ENCODE measurements around the gene TRABD2B.

The TRABD2B gene

DNA sequence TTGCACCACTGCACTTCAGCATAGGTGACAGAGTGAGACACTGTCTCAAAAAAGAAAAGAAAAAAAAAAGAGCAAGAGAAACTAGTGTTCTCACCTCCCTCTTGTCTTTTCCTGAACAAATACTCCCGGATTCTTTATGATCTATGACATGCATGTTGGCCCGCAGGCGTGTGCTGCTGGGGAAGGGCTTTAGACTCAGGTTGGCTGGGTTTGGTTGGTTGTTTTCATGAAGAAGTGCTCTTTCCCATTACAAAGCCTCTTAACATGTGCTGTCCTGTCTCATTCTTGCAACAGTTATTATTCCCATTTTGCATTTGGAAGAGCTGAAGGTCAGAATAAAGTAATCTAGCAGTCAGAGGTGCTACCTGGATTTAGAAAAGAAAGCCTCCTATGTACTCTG, 79.5 kb downstream of the TRABD2B start:
- H3K4me3 ChIP-seq (ENCODE audit: control insufficient read depth, low read depth, low read length): no peak overlapping the region
- DNase-seq (ENCODE audit: low read depth): no peak
- TF ChIP-seq, protein P1, sequence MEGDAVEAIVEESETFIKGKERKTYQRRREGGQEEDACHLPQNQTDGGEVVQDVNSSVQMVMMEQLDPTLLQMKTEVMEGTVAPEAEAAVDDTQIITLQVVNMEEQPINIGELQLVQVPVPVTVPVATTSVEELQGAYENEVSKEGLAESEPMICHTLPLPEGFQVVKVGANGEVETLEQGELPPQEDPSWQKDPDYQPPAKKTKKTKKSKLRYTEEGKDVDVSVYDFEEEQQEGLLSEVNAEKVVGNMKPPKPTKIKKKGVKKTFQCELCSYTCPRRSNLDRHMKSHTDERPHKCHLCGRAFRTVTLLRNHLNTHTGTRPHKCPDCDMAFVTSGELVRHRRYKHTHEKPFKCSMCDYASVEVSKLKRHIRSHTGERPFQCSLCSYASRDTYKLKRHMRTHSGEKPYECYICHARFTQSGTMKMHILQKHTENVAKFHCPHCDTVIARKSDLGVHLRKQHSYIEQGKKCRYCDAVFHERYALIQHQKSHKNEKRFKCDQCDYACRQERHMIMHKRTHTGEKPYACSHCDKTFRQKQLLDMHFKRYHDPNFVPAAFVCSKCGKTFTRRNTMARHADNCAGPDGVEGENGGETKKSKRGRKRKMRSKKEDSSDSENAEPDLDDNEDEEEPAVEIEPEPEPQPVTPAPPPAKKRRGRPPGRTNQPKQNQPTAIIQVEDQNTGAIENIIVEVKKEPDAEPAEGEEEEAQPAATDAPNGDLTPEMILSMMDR (conservative IDR thresholded peaks at IDR 0.05; ENCODE audit: control insufficient read depth, insufficient read depth, low read depth, low read length): no peak

DNA sequence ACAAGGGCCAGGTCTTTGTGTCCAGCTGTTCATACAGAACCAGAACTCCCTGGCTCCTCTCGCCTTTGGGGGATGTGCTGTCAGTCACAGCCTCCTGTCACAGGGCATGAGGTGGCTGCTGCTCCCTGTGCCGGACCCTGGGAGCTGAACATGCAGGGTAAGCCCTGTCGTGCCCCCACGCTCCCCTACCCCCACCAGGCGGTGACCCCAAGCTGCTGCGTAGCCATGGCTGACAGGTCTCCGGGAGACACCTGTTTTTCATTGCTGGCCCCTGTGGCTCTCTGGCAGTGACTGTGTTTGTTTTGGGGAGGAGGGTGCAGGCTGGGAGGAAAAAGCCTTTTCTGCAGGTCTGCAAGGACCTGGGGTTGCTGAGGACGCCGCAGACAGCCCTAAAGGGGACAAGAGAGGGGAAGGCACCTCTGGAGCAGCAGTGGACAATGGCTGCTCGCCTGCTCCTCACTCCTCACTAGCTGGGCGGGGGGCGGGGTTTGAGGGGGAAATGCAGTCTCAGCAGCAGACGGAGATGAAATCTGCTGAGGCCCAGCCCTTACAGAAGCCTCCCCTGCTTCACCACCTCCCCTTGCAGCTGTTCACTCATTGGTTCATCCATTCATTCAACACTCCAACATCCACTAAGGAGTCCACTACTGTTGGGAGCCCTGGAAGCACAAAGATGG, 81.4 kb downstream of the TRABD2B start:
- no peak overlapping the region for H3K4me3 ChIP-seq (ENCODE audit: control insufficient read depth, low read depth, low read length)
- TF ChIP-seq, protein P1 (conservative IDR thresholded peaks at IDR 0.05; ENCODE audit: control insufficient read depth, insufficient read depth, low read depth, low read length): no peak
- no peak for DNase-seq (ENCODE audit: low read depth)

DNA sequence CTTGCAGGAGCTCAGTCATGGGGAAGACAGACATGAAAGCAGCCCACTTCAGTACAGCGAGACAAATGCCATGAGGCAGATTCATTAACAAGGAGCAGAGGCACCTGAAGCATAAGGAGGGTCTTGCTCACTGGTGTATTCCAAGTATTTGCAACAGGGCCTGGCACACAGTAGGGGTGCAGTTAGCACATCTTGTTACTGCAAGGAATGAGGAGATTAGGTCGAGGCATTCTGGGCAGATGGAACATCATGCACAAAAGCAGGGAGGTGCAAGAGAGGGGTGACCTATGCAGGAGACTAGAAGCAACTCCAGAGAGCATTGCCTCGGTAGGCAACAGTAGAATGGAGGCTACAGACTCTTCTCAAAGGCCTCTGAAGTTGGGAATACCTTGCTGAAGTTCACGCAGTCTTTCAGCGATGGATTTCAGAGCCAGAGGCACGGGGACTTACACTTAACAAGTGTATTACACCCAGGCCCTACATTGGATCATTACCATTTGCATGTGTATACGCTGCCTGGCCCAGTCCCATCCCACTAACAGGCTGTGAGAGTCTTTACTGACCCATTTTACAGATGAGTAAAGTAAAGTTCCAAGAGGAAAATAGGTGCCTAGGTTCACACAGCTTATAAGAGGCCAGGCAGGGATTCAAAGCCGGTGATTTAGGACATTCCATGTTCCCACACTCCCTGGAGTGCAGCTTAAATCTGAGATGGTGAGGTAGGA, 82.1 kb downstream of the TRABD2B start:
- DNase-seq (ENCODE audit: low read depth): no peak
- TF ChIP-seq, protein P1 (conservative IDR thresholded peaks at IDR 0.05; ENCODE audit: control insufficient read depth, insufficient read depth, low read depth, low read length): no peak
- no peak overlapping the region for H3K4me3 ChIP-seq (ENCODE audit: control insufficient read depth, low read depth, low read length)

DNA sequence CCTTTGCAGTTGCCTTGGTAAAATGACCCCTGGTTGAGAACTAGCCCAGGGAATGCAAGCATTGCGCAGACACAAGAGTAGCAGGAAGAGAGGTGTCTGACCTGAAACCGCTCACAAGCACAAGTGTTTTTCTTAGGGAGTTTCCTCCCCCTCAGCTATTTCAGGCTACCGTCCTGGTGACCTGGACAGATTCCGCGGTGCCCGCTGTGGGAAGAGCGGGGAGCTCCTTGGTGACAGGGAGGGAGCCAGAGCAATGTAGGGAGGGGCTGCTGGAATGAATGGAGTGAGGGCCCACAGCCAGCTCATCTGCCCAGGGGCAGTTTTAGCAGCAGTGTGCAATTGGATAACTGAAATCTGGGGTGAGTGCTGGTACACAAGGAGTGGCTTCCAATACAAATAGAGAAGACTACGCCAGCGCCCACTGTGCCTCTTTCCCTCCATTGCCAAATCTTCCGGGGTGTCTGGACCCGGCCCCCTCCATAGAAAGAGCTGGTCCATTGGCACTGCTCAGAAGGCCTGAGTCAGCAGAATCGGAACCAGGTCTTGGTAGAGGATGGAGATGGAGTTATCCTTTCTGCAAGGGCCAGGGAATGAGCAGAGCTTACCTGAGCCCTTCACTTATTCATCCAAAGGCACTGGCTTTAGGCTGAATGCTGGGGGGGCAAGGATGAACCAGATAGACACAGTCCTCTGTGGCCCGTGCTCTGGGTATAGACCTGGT, 82.8 kb downstream of the TRABD2B start:
- DNase-seq (ENCODE audit: low read depth): no peak

DNA sequence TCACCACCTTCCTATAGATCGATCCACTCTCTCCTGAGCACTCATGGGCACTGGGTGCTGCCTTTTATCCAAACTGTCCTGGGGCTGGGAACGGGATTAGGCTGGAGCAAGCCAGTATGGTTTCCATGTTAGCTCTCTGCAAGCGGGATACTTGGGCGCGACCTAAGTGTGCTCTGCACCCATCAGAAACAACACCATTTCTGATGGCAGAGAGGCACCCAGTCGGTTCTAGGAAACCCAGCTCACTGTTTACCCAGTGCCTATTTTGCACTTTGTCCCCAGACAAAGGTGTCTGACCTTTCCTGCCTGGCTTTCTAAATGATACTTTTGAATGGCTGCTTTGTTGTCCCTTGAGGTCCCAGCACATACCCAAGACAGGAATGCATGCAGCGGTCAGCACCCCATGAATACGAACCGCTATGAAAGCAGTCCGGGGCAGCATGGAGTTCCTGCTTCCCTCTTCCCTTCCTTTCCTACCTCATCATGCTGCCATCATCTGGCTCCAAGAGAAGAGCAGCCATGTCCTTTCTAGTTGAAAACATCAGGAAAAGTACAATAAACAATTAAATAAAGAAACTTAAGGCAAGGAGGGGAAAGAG, 83.9 kb downstream of the TRABD2B start:
- TF ChIP-seq, protein P1 (conservative IDR thresholded peaks at IDR 0.05; ENCODE audit: control insufficient read depth, insufficient read depth, low read depth, low read length): no peak
- no peak overlapping the region for H3K4me3 ChIP-seq (ENCODE audit: control insufficient read depth, low read depth, low read length)
- no peak for DNase-seq (ENCODE audit: low read depth)

More for the DNA sequence above, 82.8 kb downstream of the TRABD2B start:
- TF ChIP-seq, protein P1 (conservative IDR thresholded peaks at IDR 0.05; ENCODE audit: control insufficient read depth, insufficient read depth, low read depth, low read length): no peak
- no peak overlapping the region for H3K4me3 ChIP-seq (ENCODE audit: control insufficient read depth, low read depth, low read length)

DNA sequence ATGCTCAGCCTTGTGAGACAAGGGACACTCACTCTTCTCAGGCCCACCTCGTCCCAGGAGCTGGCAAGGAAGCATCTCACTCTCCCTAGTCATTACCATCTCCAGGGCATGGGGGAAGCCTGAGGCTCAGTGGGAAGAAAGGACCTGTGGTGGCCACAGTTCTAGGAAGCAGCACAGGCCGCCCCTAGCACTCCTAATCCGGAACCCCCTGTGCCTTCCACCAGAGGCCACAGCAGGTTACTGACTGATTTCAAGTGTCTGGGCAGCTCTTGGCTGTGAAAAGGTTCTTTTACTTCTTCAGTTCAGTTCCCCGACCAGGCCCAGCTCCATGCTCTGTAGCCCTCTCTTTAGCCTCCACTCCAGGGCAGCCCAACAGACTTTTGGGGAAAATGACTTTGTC, 84.4 kb downstream of the TRABD2B start:
- TF ChIP-seq, protein P1 (conservative IDR thresholded peaks at IDR 0.05; ENCODE audit: control insufficient read depth, insufficient read depth, low read depth, low read length): no peak
- H3K4me3 ChIP-seq (ENCODE audit: control insufficient read depth, low read depth, low read length): no peak overlapping the region
- no peak for DNase-seq (ENCODE audit: low read depth)
